Stimulated activated CD4-positive, alpha-beta T cell treated with anti-CD3 and anti-CD28 coated beads, Interleukin-1b, Interleukin-23, amount 100 ng/mL, for 1 hour (primary cell): ENCODE results near the gene OR2F2.

Experiments
- DNase-seq, 2 donors: peaks; one replicate each; pipeline ENCODE4 v3.0.0-alpha.2; 2020; ENCODE audit warnings: low read depth in 2 of 2

OR2F2 gene

DNA sequence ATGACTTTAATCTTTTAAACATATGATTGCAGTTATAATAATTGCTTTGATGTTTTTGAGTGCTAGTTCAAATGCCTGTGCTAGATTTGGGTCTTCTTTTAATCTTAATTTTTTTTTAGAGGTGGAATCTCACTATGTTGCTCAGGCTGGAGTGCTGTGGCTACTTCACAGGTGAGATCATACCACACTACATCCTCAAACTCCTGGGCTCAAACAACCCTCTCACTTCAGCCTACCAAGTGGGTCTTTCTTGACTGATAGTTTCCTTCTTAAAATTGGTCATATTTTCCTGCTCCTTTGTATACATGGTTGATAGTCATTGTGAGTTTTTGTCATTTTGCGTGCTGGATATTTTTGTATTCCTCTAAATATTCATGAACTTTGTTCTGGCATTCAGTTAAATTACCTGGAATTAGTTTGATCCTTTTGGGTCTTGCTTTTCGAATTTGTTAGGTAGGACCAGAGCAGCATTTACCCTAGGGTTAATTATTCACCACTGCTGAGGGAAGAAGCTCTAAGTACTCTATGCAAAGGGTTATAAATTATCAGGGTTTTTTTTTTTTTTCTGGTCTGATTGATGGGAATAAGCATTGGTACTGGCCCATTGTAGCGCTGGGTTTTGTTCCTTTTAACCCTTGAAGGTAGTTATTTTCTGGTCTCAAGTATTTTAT lies 21.0 kb upstream of the OR2F2 start:
- no peak for DNase-seq

DNA sequence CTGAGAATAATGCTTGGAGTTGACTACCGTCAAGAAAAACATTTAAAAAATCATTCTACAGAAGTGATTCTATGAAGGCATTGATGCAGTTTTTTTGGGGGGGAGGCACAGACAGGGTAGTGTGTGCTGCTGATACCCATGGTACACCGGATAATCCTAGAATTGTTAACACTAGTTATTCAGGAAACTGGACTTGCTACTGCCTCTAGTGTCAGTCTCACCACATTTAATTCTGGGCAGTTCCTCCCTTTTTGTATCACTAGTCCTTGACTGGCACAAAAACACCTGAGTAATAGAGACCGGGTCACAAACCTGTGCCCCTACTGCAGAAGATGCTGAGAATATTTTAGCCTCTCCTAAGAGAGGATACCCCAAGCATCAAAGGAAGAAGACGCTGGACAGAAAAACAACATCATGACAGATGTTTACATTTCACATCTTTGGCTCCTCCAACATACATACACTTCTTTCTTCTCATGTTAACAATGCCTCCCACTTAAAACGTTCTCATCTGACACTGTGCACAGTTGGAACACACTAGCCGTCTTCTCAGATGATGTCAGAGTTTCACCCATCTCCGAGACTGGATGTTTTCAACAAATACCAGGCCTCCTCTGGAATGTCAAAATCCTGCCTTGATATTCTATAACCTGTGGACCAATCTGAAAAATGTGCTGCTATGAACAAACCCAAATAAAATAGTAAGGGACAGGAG lies 19.9 kb upstream of the OR2F2 start:
- DNase-seq: no peak

DNA sequence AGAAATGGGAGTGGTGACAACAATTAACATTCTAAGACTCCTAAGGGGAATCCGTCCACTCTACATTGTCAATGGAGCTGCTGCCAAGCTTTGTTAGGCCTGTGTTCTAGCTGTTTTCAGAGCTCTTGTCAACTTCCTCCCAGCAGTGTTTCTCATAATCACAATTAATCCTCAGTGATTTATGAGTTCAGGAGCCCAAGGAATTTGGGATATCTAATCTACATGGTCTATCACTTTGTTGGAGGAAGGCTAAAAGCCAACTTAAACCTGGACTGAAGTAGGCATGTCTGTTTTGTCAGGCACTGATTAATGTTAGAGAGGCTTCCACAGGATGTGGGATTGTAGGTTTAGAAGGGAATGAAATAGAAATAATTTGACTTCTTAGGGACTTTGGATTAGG lies 10.2 kb upstream of the OR2F2 start:
- no peak for DNase-seq

DNA sequence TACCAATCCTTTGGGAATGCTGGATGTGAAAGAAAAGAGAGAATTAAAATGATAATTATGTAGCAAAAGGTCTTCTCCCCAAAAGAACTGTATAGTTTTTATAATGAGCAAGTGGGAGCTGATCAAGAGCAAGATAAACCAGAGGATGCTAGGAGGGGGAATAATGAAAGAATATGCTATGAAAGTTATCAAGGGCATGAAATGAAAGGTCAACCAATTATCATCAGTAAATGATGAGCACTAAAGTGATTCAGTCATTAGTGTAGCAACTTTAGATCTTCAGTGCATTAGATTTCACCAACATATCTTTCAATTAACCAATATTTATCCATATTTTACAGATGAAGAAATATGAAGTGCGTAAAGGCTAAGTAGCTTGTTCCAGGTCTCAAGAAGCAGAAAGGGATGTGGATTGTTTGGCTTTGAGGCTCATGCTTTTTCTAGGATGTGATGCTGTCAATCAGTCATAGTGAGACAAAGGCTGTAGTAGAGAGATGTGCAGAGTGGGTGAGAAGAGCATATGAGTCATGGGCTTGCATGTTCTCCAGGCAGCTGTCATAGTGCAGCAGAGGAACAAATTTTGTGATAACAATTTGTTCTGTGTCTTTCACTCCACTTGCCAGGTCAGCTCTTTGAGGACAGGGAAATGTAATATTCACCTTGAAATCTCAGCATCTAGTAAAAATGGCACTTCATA lies 5.7 kb upstream of the OR2F2 start:
- no peak for DNase-seq

DNA sequence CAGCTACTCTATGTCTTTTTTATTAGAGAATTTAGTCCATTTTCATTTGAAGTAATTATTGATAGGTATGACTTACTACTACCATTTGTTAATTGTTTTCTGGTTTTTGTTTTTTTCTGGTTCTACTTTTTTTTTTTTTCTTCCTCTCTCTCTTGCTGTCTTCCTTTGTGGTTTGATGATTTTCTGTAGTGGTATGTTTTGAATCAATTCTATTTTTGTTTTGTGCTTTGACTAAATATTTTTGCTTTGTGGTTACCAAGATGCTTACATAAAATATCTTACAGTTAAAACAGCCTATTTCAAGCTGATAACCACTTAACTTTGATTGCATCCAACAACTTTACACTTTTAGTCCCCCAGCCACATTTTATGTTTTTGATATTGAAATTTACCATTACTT lies 3.3 kb upstream of the OR2F2 start:
- DNase-seq: no peak

DNA sequence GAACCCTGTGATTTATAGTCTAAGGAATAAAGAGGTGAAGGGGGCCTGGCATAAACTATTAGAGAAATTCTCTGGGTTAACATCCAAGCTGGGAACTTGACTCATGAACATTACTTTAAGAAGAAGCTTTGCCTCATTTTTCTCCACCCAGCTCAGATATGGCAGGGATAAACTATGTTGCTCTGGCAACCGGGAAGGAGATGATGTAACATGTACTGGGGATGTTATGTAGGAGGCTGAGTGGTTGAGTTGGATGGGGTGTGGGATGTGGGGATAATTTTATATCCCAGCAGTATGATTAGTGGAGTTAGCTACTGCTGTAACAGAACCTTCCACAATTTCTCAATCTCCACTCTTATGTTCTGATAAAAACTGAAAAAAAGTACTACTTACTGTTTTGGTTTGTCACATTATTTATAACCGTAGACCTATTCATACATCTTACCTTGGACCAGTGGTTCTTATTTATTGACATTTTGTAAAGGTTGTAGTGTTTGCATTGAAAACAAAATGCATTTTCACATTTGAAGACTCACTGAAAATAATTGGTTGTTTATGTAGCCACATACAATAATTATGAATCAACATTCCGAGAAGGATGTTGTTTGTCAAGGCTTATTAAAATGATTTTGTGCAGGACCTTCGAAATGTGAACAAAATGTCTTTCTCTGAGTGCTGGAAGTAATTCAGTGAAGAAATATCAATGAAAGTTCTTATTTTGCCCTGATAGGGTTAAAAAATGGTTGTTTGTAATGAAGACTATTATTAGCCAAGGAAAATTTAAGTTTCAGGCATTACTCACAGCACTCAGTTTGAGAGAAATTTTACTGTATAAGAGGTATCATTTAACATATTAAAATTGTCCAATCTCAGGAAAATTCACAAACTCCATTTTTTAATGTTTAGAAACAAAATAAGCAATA lies 1.3 kb downstream of the OR2F2 start:
- DNase-seq: no peak

DNA sequence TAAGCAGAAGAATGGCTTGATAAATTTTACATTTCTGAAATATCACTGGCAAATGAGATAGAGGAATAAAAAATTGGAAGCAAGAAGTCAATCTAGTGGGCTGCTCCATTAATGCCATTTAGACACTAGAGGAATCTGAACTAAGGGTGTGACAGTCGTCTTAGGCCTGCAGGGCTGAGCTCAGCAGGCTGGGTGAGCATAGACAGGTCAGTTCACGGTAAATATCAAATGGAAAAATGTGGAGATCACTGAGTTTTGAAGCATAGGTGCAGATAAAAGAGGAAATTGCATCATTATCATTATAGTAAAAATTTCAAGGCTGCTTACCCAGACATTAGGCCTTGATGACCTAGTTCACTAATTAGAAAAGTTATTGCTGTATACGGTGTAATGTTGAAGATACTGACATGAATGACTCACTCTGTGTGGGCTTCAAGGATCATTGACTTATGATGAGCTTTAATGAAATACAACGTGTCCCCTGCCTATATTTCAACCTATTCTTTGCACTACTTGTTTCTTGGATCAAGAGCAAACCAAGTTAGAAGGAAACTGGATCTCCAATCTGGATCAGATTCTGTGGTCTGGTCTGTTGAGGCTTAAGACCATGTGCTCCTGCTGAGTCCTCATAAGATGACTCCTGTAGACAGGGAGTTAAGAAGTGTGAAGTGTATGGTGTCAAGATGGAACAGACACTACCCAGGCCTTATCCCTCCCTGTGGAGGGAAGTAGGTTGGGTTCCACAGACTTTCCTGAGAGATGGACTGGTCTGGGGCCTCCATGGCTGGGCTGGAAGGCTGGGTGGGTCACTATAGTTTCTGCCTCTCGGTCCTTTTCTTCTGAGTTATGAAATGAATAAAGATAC lies 3.6 kb downstream of the OR2F2 start:
- DNase-seq: no peak

DNA sequence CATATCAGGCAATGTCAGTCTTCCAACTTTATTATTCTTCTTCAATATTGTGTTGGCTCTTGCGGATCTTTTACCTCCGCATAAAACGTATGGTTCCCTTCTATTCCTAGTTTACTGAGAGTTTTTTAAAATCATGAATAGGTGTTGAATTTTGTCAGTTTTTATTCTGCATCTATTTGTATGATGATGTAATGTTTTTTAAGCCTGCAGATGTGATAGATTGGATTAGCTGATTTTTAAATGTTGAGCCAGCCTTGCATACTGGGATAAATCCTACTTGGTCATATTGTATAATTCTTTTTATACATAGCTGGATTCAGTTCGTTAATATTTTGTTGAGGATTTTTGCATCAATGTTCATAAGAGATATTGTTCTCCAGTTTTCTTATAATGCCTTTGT lies 10.4 kb downstream of the OR2F2 start:
- no peak for DNase-seq

DNA sequence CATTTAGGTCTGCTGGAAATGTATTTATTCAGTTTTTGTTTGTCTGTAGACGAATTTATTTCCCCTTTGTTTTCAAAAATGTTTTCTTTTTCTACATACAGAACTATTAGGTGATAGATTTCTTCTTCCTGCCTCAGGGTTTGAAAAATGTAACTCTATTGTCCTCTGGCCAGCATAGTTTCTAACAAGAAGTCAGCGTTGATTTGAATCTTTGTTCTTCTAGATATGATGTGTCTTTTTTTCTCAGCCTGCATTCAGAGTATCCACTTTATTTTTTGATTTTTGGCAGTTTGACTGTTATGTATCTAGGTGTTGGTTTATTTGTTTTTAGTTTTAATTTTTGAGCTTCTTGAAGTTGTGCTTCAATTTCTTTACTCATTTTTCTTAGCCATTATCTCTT lies 12.1 kb downstream of the OR2F2 start:
- no peak for DNase-seq

DNA sequence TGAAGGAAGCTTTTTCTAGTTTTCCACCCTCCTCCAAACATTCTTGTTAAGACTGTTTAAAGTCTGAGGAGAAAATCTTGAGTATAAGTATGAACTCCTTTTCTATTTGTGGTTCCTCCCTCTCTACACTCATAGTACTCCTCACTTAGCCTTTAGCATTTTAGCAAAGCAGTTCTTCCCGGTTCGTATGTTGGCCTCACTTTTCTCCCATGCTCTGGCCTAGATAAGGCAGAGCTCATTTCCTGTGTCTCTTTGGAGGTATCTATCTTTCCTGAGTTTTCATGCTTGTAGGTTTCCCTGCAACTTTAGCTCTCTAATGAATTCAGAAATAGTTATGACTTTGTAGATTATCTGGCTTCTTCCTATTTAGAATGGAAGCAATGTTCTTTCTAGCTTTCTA lies 13.7 kb downstream of the OR2F2 start:
- DNase-seq: no peak

DNA sequence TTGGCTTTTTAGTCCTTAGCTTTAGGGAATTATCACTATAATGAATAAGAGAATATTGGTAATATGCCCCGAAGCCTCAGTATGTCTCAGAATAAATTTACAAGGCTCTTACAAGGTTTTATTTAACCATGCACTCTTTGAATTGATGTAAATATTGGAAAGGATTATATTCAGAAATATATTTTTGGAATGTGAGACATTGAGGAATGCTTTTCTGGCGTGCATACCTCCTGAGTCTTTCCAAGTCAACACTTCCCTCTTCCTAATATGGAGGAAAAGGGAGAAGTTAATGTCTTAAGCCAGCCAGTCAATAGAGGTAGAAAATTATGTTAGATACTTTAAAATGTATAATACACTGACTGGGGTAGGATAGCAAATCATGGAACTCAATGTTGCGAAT lies 18.4 kb downstream of the OR2F2 start:
- no peak for DNase-seq

DNA sequence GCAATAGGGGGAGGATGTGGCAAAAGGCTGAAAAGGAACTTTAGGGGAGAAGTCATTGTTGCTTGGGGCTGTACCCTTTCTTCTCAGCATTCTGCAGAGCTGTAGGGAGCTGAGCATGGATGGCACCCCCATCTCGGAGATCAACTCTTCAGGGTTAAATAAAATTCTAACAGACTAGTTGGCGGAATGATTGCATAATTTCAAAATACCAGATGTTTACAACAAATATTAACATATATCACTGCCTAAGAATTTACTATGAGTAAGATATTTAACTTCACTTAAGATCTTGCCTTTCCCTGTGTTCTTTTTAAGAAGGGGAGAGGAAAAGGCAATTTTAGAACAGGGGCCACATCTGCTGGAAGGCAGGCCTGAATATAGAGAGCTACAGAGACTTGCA lies 19.1 kb downstream of the OR2F2 start:
- no peak for DNase-seq

DNA sequence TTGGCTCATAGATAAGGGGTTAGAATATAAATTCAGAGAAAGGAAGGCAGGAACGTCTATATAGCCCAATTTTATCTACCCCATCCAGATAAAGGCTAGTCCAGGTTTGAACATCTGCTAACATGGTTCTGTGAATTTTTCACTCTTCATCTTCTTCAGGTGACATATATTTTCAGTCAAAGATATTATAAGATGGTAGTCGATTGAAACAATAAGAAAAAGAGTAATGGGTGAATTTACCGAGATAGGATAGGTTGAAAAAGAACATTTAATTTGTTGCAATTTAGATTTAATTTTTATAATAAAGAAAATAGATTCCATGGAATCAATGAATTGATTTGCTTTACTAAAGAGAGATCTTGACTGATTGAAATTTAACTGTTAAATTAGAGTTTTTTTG lies 19.5 kb downstream of the OR2F2 start, which contains the start of gene OR2F1:
Gene OR2F1, plus strand, starts transcription at position 301 of the 400 bp plus-strand sequence. CDS start 5,127 bp downstream, outside the sequence.
- DNase-seq: no peak

DNA sequence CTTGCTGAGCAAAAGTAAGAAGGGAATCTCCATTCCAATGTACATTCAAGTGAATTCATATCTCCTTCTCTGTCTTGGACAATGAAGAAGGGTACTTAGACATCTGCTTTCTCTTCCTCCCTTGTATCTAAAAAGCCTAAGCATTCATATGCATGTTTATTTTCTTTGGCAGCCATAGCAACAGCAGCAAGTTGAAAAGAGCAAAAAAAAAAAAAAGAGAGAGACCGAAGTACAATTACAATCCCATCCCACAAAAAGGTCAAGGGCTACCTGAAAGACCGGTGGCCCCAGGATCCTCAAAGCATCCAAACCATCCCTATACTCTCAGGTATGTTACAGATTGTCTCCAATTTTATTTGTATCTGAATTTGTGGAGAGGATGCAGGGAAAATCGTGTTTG lies 23.7 kb downstream of the OR2F2 start:
- DNase-seq: no peak

DNA sequence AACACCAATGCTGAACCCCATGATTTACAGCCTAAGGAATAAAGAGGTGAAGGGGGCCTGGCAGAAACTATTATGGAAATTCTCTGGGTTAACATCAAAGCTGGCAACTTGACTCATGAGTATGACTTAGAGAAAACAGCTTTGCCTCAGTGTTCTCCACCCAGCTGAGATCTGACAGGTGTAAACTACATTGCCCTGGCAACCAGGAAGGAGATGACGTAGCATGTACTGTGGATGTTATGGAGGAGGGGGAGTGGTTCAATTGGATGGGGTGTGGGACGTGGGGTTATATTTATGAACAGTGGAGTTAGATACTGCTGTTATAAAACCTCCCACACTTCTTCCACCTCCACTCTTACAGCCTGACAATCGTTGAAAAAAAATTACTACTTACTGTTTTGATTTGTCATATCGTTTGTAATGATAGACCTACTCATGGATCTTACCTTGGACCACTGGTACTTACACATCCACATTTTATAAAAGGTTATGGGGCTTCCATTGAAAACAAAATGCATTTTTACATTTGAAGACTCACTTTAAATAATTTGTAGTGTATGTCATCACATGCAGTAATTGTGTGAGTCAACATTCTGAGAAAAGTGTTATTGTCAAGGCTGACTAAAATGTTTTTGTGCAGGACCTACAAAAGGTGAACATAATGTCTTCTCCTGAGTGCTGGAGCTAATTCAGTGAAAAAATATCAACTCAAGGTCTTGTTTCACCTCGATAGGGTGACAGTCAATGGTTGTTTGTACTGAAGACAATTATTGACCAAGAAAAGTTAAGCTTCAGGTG lies 26.0 kb downstream of the OR2F2 start:
- DNase-seq: no peak

DNA sequence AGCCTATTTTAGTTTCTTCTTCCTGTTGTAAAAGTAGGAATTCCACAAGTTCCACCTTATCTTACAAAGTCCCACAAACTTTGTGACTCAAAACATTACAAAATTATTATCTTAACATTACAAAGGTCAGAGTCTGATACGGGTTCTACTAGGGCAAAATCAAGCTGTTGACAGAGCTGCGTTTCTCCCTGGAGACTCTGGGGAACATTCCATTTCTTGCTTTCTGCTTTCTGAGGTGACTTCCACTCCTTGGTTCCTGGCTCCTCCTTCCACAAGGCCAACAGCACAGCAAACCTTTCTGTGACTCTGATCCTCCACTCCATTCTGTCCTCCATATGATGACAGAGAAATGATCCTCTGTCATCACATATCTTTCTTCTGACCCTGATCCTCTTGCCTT lies 30.2 kb downstream of the OR2F2 start:
- DNase-seq: no peak

DNA sequence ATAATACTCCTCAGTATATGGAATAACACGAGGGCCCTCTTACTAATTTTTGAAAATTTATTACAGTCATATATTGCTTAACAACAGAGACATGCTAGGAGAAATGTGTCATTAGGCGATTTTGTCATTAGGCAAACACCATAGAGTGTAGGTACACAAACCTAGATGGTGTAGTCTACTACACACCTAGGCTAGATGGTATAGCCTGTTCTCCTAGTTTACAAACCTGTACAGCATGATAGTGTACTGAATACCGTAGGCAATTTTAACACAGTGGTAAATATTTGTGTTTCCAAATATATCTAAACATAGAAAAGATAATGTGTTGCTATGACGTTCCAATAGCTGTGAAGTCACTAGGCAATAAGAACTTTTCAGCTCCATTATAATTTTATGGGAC lies 32.4 kb downstream of the OR2F2 start:
- no peak for DNase-seq

DNA sequence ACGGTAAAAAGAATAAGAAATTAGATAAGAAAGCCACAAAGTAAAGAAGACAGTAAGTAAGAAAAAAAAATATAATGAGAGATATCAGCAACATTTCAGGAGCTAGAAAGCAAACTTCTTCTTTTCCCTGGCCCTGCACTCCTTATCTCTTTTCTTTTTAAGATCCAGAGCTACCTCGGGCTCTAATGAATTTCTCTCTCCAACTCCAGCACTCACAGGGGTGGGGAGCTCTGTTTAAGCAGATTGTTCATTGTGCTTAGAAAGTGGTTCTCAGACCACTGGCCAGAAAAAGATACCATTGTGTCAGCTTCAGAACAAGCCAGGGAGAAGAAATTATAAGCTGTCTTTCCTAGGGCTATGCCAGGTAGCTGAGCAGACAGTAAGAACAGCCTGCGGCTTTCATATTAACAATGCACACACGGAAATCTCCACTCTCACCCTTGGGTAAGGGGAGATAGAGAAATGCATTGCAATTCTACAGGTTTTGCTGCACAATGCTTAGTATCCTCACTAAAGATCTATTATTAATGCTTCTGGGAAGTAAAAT lies 38.9 kb downstream of the OR2F2 start:
- DNase-seq: no peak

DNA sequence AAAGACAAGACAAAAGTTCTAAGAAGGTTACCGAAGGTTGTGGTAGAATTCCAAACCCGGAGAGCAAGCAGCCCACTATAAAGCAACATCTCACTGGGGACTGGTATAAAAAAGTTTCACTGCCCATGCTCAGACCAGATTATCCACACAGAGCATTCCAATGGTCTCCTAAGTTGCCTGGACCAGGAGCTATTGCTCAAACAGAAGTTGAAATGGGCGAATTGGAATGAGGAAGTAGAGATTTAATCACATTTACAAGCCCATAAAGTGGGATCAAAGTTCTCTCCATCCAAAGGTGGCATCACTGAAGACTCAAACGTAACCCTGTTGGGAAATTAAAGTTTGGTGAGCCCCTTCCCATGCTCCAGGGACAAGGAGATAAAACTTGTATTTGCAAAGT lies 39.4 kb downstream of the OR2F2 start:
- no peak for DNase-seq

DNA sequence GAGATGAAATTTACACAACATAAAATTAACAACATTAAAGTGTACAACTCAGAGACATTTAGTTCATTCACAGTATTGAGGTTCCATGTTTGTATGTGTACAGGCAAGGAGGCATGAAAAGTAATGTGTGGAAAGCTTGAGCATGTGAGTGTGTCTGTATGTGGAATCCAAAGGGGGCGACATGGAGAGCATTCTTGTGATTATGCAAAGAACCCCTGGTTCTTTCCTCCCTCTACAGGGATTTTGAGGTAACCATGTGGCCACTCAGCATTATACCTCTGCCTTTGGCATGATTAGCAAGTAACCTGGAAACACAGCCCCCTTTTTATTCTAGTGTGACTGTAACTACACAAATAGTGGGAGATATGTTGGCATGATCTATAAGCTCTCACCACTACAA lies 40.6 kb downstream of the OR2F2 start:
- DNase-seq: no peak
